ENCODE results near the gene L3MBTL3.

DNA sequence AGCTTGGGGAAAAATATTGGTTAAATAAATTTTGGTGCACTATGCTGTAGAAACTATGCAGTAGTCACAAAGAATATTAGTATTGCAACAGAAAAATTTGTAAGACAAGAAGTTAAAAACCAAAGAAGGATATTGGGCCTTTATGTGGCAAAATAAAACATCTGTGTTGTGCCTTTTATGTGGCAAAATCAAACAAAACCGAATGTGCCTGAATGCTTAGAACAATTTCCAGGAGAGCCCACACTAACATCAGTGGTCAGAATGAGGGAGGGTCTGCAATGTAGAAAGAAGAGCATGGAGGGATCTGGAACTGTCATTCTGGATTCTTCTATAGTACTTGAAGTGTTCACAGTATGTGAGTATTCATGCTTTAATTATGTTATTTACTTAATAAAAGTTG is 75.2 kb downstream of the L3MBTL3 start:
- TF ChIP-seq, protein P1, sequence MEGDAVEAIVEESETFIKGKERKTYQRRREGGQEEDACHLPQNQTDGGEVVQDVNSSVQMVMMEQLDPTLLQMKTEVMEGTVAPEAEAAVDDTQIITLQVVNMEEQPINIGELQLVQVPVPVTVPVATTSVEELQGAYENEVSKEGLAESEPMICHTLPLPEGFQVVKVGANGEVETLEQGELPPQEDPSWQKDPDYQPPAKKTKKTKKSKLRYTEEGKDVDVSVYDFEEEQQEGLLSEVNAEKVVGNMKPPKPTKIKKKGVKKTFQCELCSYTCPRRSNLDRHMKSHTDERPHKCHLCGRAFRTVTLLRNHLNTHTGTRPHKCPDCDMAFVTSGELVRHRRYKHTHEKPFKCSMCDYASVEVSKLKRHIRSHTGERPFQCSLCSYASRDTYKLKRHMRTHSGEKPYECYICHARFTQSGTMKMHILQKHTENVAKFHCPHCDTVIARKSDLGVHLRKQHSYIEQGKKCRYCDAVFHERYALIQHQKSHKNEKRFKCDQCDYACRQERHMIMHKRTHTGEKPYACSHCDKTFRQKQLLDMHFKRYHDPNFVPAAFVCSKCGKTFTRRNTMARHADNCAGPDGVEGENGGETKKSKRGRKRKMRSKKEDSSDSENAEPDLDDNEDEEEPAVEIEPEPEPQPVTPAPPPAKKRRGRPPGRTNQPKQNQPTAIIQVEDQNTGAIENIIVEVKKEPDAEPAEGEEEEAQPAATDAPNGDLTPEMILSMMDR (IDR thresholded peaks at IDR 0.05), result no peak
- no peak for TF ChIP-seq POLR2A (IDR thresholded peaks at IDR 0.05)
